ENCODE measurements around the gene CAMTA1.
"Not testable (repeated sequence)": the region's sequence is repeated elsewhere in the genome, so short reads cannot be mapped to it uniquely, and the experiment has no call there.

CAMTA1 gene

GRCh38 chr1:6911974-6912373 lies 126.7 kb downstream of the CAMTA1 start:
- WGBS, result 27% methylated on average over 2 of the region's 2 CpGs
- Histone ChIP-seq H3K36me3 (ENCODE audit: insufficient read depth, low read length) (no peaks in the 10 kb centered on the region), H3K9ac (ENCODE audit: low read depth, low read length) (no peak overlapping the region), H3K27ac (ENCODE audit: low read depth, low read length) (no peak overlapping the region; the same call in 1 of the 2 replicates), H3K27me3 (ENCODE audit: insufficient read depth, low read length) (no peaks in the 10 kb centered on the region), H3K9me3 (ENCODE audit: insufficient read depth, low read depth, low read length) (peaks cover 5% of the 10 kb centered on the region; the same call in 1 of the 2 replicates), H3K4me3 (ENCODE audit: low read length) (no peak overlapping the region), H3K4me1 (ENCODE audit: insufficient read depth, low read length) (peaks cover 15% of the 10 kb centered on the region)

DNA sequence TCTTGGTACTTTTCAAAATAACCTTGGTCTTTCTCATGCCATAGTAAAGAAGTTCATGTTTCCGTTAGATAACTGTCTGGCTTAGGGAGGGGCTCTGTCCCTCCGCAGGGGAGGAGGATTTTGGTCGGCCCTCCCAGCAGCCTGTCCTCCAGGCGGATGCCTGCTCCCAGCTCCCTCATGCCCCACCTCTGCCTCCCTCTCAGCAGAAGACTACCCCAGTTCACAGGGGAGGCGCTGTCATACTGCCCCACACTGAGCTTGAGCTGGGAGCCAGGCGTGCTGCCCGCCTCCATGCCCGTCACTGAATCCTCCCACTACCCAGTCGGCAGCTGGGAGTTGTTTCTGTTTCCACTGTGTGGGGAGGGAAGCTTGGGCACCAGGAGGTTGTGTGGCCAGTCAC lies 127.3 kb downstream of the CAMTA1 start:
- no peak overlapping the region for H3K4me3 ChIP-seq (ENCODE audit: low read length)
- 34% methylated on average over 8 of the region's 9 CpGs for WGBS

DNA sequence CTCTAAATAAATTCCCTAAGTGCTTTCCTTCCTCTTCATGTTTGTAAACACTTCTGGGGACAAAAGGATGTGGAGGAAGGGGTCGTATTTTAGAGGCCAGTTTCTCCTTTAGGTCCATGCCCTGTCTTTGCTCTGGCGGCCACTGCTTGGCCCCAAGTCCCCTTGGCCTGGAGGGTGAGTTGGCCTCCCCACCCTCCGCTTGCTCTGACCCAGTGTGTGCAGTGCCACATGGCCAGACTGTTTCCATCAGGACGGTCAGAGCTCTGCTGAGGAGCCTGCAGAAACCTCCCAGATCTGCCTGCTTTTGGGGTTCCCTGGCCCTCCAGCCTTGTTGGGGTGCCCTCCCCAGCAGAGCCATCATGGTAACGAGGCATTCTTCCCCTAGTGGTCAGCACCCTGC lies 127.8 kb downstream of the CAMTA1 start:
- 83% methylated on average over 5 of the region's 5 CpGs for WGBS
- Histone ChIP-seq H3K4me3 (ENCODE audit: low read length) (no peak overlapping the region), H3K9ac (ENCODE audit: low read depth, low read length) (no peak overlapping the region), H3K27ac (ENCODE audit: low read depth, low read length) (no peak overlapping the region), H3K4me1 (ENCODE audit: insufficient read depth, low read length) (peaks cover 12% of the 10 kb centered on the region; the same call in 1 of the 2 replicates), H3K9me3 (ENCODE audit: insufficient read depth, low read depth, low read length) (peaks cover 5% of the 10 kb centered on the region; the same call in 1 of the 2 replicates), H3K27me3 (ENCODE audit: insufficient read depth, low read length) (no peaks in the 10 kb centered on the region), H3K36me3 (ENCODE audit: insufficient read depth, low read length) (no peaks in the 10 kb centered on the region)

More for the DNA sequence above, 127.3 kb downstream of the CAMTA1 start:
- H3K27ac ChIP-seq (ENCODE audit: low read depth, low read length), result no peak overlapping the region; the same call in 1 of the 2 replicates
- peaks cover 5% of the 10 kb centered on the region; the same call in 1 of the 2 replicates for H3K9me3 ChIP-seq (ENCODE audit: insufficient read depth, low read depth, low read length)
- peaks cover 12% of the 10 kb centered on the region; the same call in 1 of the 2 replicates for H3K4me1 ChIP-seq (ENCODE audit: insufficient read depth, low read length)
- H3K36me3 ChIP-seq (ENCODE audit: insufficient read depth, low read length), result no peaks in the 10 kb centered on the region
- no peak overlapping the region for H3K9ac ChIP-seq (ENCODE audit: low read depth, low read length)
- H3K27me3 ChIP-seq (ENCODE audit: insufficient read depth, low read length), result no peaks in the 10 kb centered on the region

DNA sequence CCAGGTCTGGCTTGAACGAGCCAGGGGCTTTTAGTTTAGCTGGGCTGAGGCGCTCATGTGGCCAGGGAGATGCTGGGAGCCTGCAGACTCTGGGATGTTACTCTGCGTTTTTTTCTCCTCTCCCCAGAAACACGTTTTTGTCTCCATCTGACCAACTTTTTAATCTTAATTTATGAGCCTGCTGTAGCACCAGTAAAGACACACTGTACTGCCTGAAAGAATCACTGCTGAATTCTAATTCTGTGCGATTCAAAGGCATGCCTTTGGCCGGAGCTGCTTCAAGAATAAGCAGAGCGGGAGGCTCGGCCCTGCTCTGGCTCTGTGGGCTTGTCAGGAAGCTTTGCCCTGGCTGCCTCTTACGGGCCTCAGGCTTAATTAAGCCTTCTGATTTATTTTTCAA lies 129.5 kb downstream of the CAMTA1 start:
- no peak overlapping the region for H3K4me3 ChIP-seq (ENCODE audit: low read length)
- no peaks in the 10 kb centered on the region for H3K27me3 ChIP-seq (ENCODE audit: insufficient read depth, low read length)
- H3K4me1 ChIP-seq (ENCODE audit: insufficient read depth, low read length), result peaks cover 12% of the 10 kb centered on the region; the same call in 1 of the 2 replicates
- no peak overlapping the region for H3K27ac ChIP-seq (ENCODE audit: low read depth, low read length)
- no peaks in the 10 kb centered on the region for H3K36me3 ChIP-seq (ENCODE audit: insufficient read depth, low read length)
- peaks cover 5% of the 10 kb centered on the region; the same call in 1 of the 2 replicates for H3K9me3 ChIP-seq (ENCODE audit: insufficient read depth, low read depth, low read length)
- no peak overlapping the region for H3K9ac ChIP-seq (ENCODE audit: low read depth, low read length)
- WGBS, result 86% methylated on average over 9 of the region's 9 CpGs

DNA sequence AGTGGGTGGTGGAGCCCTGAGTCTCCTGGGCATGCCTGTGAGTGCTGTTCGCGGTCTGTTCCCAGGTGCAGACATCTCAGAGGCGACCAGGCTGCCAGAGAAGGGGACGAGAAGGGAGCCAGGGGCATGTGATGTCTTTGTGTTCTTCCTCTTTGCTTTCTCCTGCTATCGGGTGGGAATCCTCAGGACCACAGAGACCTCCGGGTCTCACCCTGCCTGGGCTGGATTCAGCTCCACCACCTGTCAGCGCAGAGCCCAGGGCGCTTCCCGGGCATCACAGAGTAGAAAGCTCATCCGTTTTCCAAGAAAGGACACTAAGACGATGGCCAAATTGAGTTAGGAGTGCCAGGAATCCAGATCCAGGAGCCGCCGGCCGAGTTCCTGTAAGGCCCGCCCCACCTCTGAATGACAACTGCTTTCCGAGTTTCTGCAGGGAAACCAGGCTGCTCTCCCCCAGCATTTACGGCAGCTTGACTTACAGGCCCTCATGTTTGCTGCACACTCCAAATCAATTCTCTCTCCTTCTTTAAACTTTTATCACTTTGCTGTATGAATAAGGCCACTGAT lies 130.8 kb downstream of the CAMTA1 start:
- Histone ChIP-seq H3K9me3 (ENCODE audit: insufficient read depth, low read depth, low read length) (peaks cover 12% of the 10 kb centered on the region; the same call in 1 of the 2 replicates), H3K4me3 (ENCODE audit: low read length) (no peak overlapping the region), H3K9ac (ENCODE audit: low read depth, low read length) (no peak overlapping the region), H3K27ac (ENCODE audit: low read depth, low read length) (no peak overlapping the region), H3K36me3 (ENCODE audit: insufficient read depth, low read length) (no peaks in the 10 kb centered on the region), H3K4me1 (ENCODE audit: insufficient read depth, low read length) (peaks cover 12% of the 10 kb centered on the region; the same call in 1 of the 2 replicates), H3K27me3 (ENCODE audit: insufficient read depth, low read length) (no peaks in the 10 kb centered on the region)
- 85% methylated on average over 17 of the region's 17 CpGs for WGBS

DNA sequence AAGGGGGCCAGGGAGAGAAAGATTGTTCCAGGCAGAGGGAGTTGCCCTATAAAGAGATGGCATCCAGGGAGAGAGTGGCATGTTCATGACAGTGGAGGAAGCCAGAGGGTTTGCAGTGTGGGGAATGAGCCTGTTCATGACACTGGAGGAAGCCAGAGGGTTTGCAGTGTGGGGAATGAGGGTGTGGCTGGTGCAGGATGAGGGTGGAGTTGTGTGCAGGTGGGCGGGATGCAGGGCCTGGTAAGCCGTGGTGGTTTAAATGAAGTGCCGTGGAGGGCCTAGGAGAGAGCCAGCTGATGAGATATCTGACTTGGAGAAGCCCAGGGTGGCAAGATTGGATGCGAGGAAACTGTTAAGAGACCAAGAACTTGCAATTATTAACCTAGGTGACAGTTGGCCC lies 131.8 kb downstream of the CAMTA1 start:
- Histone ChIP-seq H3K4me3 (ENCODE audit: low read length) (no peak overlapping the region), H3K9me3 (ENCODE audit: insufficient read depth, low read depth, low read length) (peaks cover 12% of the 10 kb centered on the region), H3K9ac (ENCODE audit: low read depth, low read length) (no peak overlapping the region), H3K4me1 (ENCODE audit: insufficient read depth, low read length) (peaks cover 6% of the 10 kb centered on the region; the same call in 1 of the 2 replicates), H3K27ac (ENCODE audit: low read depth, low read length) (no peak overlapping the region), H3K36me3 (ENCODE audit: insufficient read depth, low read length) (no peaks in the 10 kb centered on the region), H3K27me3 (ENCODE audit: insufficient read depth, low read length) (no peaks in the 10 kb centered on the region)
- WGBS, result 89% methylated on average over 4 of the region's 4 CpGs

- Histone ChIP-seq H3K9me3 (ENCODE audit: insufficient read depth, low read depth, low read length) (peaks cover 12% of the 10 kb centered on the region), H3K36me3 (ENCODE audit: insufficient read depth, low read length) (no peaks in the 10 kb centered on the region), H3K4me3 (ENCODE audit: low read length) (no peak overlapping the region), H3K4me1 (ENCODE audit: insufficient read depth, low read length) (no peaks in the 10 kb centered on the region), H3K27ac (ENCODE audit: low read depth, low read length) (no peak overlapping the region), H3K9ac (ENCODE audit: low read depth, low read length) (no peak overlapping the region), H3K27me3 (ENCODE audit: insufficient read depth, low read length) (no peaks in the 10 kb centered on the region)
- WGBS, result 93% methylated on average over 13 of the region's 13 CpGs
Measured at GRCh38 chr1:6918186-6918924, 133.1 kb downstream of the CAMTA1 start.

DNA sequence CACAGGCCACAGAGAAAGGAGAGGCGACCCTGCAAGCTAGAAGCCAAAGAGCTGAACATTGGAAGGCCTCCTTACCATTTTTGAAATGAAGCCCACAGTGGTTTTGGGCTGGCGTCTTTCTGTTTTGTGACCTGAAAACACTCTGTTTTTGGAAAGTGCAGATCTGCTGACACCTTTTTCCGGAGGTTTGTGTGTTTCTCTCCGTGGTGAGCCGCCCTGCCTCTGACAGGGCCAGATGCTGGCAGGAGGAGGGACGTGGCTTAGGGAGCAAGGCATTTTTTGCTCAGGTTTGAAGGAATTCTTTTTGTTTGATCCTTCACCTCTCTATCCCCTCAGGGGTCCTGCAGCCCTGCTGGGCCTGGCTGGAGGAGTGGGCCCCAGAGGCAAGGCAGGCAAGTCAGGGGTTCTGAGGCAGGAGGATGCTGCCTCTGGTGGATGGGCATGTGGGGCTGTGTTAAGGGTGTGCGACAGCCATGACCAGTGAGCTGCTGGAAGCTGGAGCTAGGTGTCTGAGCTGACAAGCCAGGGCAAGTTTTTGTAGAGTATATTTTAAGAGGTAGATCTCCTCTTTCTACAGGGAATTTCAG lies 133.8 kb downstream of the CAMTA1 start:
- Histone ChIP-seq H3K36me3 (ENCODE audit: insufficient read depth, low read length) (no peaks in the 10 kb centered on the region), H3K9ac (ENCODE audit: low read depth, low read length) (no peak overlapping the region)

DNA sequence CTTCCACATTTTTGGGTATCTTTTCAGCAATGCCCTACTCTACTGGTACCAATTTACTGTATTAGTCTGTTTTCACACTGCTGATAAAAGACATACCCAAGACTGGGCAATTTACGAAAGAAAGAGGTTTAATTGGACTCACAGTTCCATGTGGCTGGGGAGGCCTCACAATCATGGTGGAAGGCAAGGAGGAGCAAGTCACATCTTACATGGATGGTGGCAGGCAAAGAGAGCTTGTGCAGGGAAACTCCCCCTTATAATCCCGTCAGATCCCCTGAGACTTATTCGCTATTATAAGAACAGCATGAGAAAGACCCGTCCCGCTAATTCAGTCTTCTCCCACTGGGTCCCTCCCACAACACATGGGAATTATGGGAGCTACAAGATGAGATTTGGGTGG lies 136.3 kb downstream of the CAMTA1 start:
- not testable (repeated sequence) for H3K27ac ChIP-seq (ENCODE audit: low read depth, low read length); H3K4me3 ChIP-seq (ENCODE audit: low read length); H3K27me3 ChIP-seq (ENCODE audit: insufficient read depth, low read length); H3K9me3 ChIP-seq (ENCODE audit: insufficient read depth, low read depth, low read length); H3K9ac ChIP-seq (ENCODE audit: low read depth, low read length); H3K36me3 ChIP-seq (ENCODE audit: insufficient read depth, low read length); H3K4me1 ChIP-seq (ENCODE audit: insufficient read depth, low read length)
- WGBS, result 93% methylated on average over 4 of the region's 5 CpGs

More for the DNA sequence above, 133.8 kb downstream of the CAMTA1 start:
- no peaks in the 10 kb centered on the region for H3K27me3 ChIP-seq (ENCODE audit: insufficient read depth, low read length)
- H3K27ac ChIP-seq (ENCODE audit: low read depth, low read length), result no peak overlapping the region
- WGBS, result 82% methylated on average over 6 of the region's 7 CpGs
- no peak overlapping the region for H3K4me3 ChIP-seq (ENCODE audit: low read length)
- no peaks in the 10 kb centered on the region for H3K4me1 ChIP-seq (ENCODE audit: insufficient read depth, low read length)
- peaks cover 7% of the 10 kb centered on the region; the same call in 1 of the 2 replicates for H3K9me3 ChIP-seq (ENCODE audit: insufficient read depth, low read depth, low read length)

- peaks cover 7% of the 10 kb centered on the region; the same call in 1 of the 2 replicates for H3K9me3 ChIP-seq (ENCODE audit: insufficient read depth, low read depth, low read length)
- H3K4me1 ChIP-seq (ENCODE audit: insufficient read depth, low read length), result no peaks in the 10 kb centered on the region
- 69% methylated on average over 8 of the region's 8 CpGs for WGBS
Measured at GRCh38 chr1:6922096-6922931, 137.1 kb downstream of the CAMTA1 start.

More at GRCh38 chr1:6922096-6922931, 137.1 kb downstream of the CAMTA1 start:
- Histone ChIP-seq H3K27me3 (ENCODE audit: insufficient read depth, low read length) (no peaks in the 10 kb centered on the region), H3K27ac (ENCODE audit: low read depth, low read length) (no peak overlapping the region), H3K36me3 (ENCODE audit: insufficient read depth, low read length) (no peaks in the 10 kb centered on the region), H3K9ac (ENCODE audit: low read depth, low read length) (no peak overlapping the region), H3K4me3 (ENCODE audit: low read length) (no peak overlapping the region)
